PC-9 (cell line): ENCODE results near the gene RHOT1. TPM values are rescaled to one million over a fixed set of nuclear protein-coding genes. Genes with fewer than 3 reads are reported as not detected.

ENCODE experiments used
- BruUV-seq: library from RNA; stranded (reverse); fragments of 400-500 nt; replicated peaks from 2 replicates; lab custom pipeline; 2021; lab: Mats Ljungman, UMichigan
- CTCF ChIA-PET: fragments of 300-600 bp; sonication (Branson Sonifier 250); formaldehyde crosslinking; loops from one replicate; lab custom pipeline; 2022; ENCODE audit warnings: antibody characterized with exemption; lab: Charles Lee
- POLR2A ChIA-PET: fragments of 300-600 bp; sonication (Branson Sonifier 250); formaldehyde crosslinking; loops from one replicate; lab custom pipeline; 2022; ENCODE audit warnings: antibody characterized with exemption; ENCODE audit not compliant: unreplicated experiment; lab: Charles Lee
- DNase-seq, 2 experiments: peaks; one replicate each; pipeline versions ENCODE4 v3.0.0 to v3.0.0-alpha.2; 2015 to 2022; ENCODE audit warnings: mixed read lengths in 1 of 2
- H2AFZ ChIP-seq: fragments of 200-600 bp; sonication (generic); 2 replicates; pipeline ENCODE4 v1.8.1; 2017; ENCODE audit warnings: antibody characterized with exemption
- H3F3A ChIP-seq: fragments of 200-600 bp; sonication (generic); 2 replicates; pipeline ENCODE4 v1.8.1; 2017; ENCODE audit warnings: antibody characterized with exemption, mild to moderate bottlenecking, low read depth; ENCODE audit not compliant: insufficient read depth
- H3K27ac ChIP-seq: fragments of 200-600 bp; sonication (generic); 2 replicates; pipeline ENCODE4 v1.6.1; 2016; ENCODE audit warnings: mixed run types
- H3K27me3 ChIP-seq: fragments of 200-600 bp; sonication (generic); 2 replicates; pipeline ENCODE4 v1.6.1; 2016; ENCODE audit warnings: low read depth, mixed run types; ENCODE audit not compliant: insufficient read depth
- H3K36me3 ChIP-seq: fragments of 200-600 bp; sonication (generic); 2 replicates; pipeline ENCODE4 v1.6.1; 2016; ENCODE audit warnings: low read depth, mixed run types
- H3K4me1 ChIP-seq: fragments of 200-600 bp; sonication (generic); replicated peaks from 2 replicates; pipeline ENCODE4 v1.6.1; 2016; ENCODE audit warnings: mixed run types; ENCODE audit not compliant: insufficient read depth
- H3K4me2 ChIP-seq: fragments of 200-600 bp; sonication (generic); 2 replicates; pipeline ENCODE4 v1.6.1; 2017; ENCODE audit warnings: mixed run types
- H3K4me3 ChIP-seq: fragments of 200-600 bp; sonication (generic); 2 replicates; pipeline ENCODE4 v1.6.1; 2016; ENCODE audit warnings: mixed run types
- H3K79me2 ChIP-seq: fragments of 200-600 bp; sonication (generic); 2 replicates; pipeline ENCODE4 v1.6.1; 2017; ENCODE audit warnings: low read depth, mixed run types
- H3K9me2 ChIP-seq: fragments of 200-600 bp; sonication (generic); 2 replicates; pipeline ENCODE4 v1.8.1; 2017; ENCODE audit warnings: mild to moderate bottlenecking; ENCODE audit not compliant: insufficient read depth
- H3K9me3 ChIP-seq: fragments of 200-600 bp; sonication (generic); 2 replicates; pipeline ENCODE4 v1.8.1; 2016; ENCODE audit warnings: low read depth; ENCODE audit not compliant: insufficient read depth
- H4K20me1 ChIP-seq: fragments of 200-600 bp; sonication (generic); 2 replicates; pipeline ENCODE4 v1.8.1; 2017; ENCODE audit not compliant: insufficient read depth
- EZH2 ChIP-seq: fragments of 200-600 bp; sonication (generic); IDR thresholded peaks from 2 replicates; pipeline ENCODE4 v1.8.0; 2017; ENCODE audit warnings: antibody characterized with exemption, low read depth
- intact Hi-C: fragments of 100-400 bp; cut with micrococcal nuclease; formaldehyde crosslinking; loops from one replicate; pipeline ENCODE4 v1.10.0; 2022; ENCODE audit not compliant: unreplicated experiment
- total RNA-seq: library from RNA; stranded (reverse); gene quantifications from 2 replicates; pipeline ENCODE4 v1.2.3, GENCODE V29; 2021
- TF ChIP-seq, protein P1 (sequence below): fragments of 200-600 bp; sonication (generic); conservative IDR thresholded peaks from 2 replicates; pipeline ENCODE4 v1.6.1; 2017; ENCODE audit warnings: mixed run types, antibody characterized with exemption, mild to moderate bottlenecking, moderate library complexity

RHOT1 gene
- total RNA-seq, 1 experiment from 2014 or later, result 28.3 TPM

DNA sequence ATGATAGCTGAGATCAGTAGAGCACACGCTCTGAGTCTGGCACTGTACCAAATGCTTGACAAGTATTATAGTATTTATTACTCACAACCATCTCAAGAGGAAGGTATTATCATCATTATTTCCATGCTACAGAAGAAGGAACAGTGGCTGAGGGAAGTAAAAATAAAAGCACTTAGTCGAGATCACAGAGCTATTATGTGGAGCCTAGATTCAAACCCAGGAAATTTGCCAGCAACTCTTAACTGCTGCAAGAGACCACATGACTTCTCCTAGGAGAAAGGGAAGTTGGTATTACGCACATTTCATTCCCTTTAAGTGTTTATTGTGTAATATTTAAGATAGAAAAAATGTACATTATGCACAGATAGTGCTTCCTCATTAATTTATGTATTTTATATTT lies 1.0 kb upstream of the RHOT1 start:
- DNase-seq, result peak in 1 of 2 experiments; percentile 48
- Histone ChIP-seq H3K4me3 (peak overlapping the region; percentile 98), H3K9me3 (no peaks in the 10 kb centered on the region), H3K9me2 (no peaks in the 10 kb centered on the region), H3K27ac (peak overlapping the region; percentile 54), H3K4me2 (peak overlapping the region; percentile 91), H2AFZ (peak overlapping the region; percentile 88), H3F3A (peaks cover 37% of the 10 kb centered on the region), H3K36me3 (no peaks in the 10 kb centered on the region), H4K20me1 (no peaks in the 10 kb centered on the region; the same call in 1 of the 2 replicates), H3K27me3 (no peaks in the 10 kb centered on the region), H3K79me2 (peaks cover 33% of the 10 kb centered on the region), H3K4me1 (peaks cover 10% of the 10 kb centered on the region; the same call in 1 of the 2 replicates)
- CTCF ChIA-PET, result interaction anchor here (0.6 to 0.7 kb wide), 2 partner anchors 791 to 1804 kb away, joined by 3 to 4 read pairs; no protein-coding TSS in a partner anchor
- POLR2A ChIA-PET, result no interaction called here
- intact Hi-C loops, result no loop called here
- no TSS peak for BruUV-seq
- TF ChIP-seq, protein P1, sequence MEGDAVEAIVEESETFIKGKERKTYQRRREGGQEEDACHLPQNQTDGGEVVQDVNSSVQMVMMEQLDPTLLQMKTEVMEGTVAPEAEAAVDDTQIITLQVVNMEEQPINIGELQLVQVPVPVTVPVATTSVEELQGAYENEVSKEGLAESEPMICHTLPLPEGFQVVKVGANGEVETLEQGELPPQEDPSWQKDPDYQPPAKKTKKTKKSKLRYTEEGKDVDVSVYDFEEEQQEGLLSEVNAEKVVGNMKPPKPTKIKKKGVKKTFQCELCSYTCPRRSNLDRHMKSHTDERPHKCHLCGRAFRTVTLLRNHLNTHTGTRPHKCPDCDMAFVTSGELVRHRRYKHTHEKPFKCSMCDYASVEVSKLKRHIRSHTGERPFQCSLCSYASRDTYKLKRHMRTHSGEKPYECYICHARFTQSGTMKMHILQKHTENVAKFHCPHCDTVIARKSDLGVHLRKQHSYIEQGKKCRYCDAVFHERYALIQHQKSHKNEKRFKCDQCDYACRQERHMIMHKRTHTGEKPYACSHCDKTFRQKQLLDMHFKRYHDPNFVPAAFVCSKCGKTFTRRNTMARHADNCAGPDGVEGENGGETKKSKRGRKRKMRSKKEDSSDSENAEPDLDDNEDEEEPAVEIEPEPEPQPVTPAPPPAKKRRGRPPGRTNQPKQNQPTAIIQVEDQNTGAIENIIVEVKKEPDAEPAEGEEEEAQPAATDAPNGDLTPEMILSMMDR, result no peak
- no peak for TF ChIP-seq EZH2

DNA sequence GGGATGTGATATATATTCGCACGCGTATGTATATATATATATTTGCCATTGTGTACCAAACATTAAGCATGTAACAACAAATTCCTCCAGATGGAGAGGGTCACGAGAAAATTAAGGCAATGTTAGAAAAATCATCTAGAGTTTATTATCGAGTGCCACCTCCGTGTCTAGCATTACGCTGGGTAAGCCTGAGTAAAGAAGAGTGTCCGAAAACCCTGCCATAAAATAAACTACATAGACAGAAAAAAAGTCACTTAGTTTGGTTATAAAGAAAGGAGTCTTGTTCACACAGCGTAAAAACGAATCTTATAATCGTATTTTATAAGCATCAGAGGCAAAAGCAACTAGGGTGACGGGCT lies 644 bp upstream of the RHOT1 start:
- TF ChIP-seq, protein P1, result no peak
- no peak for TF ChIP-seq EZH2
- peak overlapping the region; percentile 98 for H3K4me3 ChIP-seq
- no peak for DNase-seq
- peak overlapping the region; percentile 88 for H2AFZ ChIP-seq
- H3K79me2 ChIP-seq, result peaks cover 33% of the 10 kb centered on the region
- H3K4me2 ChIP-seq, result peak overlapping the region; percentile 91
- H4K20me1 ChIP-seq, result no peaks in the 10 kb centered on the region; the same call in 1 of the 2 replicates
- peak overlapping the region; percentile 54 for H3K27ac ChIP-seq
- intact Hi-C loops, result loop anchor here (2.0 kb wide), 1 partner anchor 135 kb away; the partner anchor contains the start of gene LRRC37B
- H3K27me3 ChIP-seq, result no peaks in the 10 kb centered on the region
- ChIA-PET POLR2A (interaction anchor here (0.6 kb wide), 1 partner anchor 80 kb away, joined by 5 read pairs; no protein-coding TSS in a partner anchor), CTCF (interaction anchor here (0.6 kb wide), 2 partner anchors 1094 to 1805 kb away, joined by 3 to 5 read pairs; no protein-coding TSS in a partner anchor)
- peaks cover 37% of the 10 kb centered on the region for H3F3A ChIP-seq
- no peaks in the 10 kb centered on the region for H3K9me3 ChIP-seq
- H3K4me1 ChIP-seq, result peaks cover 10% of the 10 kb centered on the region; the same call in 1 of the 2 replicates
- H3K36me3 ChIP-seq, result no peaks in the 10 kb centered on the region
- BruUV-seq, result no TSS peak
- H3K9me2 ChIP-seq, result no peaks in the 10 kb centered on the region

DNA sequence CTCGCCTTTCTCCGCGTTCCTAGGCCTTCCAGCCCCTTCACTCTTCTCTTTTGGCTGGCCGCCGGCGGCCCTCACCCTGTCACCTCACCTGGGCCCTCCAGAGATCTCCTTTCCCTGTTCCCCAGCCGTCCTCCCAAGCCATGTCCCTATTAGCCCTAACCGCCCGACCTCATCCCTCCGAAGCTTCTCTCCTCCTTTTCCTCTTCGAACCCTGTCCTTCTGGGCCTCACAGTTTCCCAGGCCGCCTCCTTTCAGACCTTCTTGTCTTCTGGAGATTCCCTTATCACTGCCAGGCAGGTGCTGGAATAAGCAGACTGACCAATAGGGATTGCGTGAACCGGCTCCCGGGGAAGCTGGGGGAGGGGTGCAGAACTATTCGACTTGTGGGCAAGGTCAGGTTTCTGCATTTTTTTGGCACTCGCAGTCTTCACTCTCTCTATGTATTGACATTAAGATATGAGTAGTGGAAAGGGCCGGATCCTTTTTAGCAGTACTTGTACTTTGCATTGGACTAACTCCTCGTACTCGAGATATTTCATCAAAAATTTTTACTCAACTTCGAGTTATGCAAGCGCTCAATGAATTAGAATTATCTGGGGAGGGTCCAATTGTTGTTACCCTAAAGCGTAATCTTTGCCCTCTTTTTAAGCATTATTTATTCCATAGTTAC lies 690 bp downstream of the RHOT1 start:
- Histone ChIP-seq H3K9me3 (no peaks in the 10 kb centered on the region), H4K20me1 (no peaks in the 10 kb centered on the region; the same call in 1 of the 2 replicates), H3K4me3 (peak overlapping the region; percentile 98), H3K9me2 (no peaks in the 10 kb centered on the region), H3K36me3 (no peaks in the 10 kb centered on the region), H3K79me2 (peaks cover 33% of the 10 kb centered on the region), H3F3A (peaks cover 37% of the 10 kb centered on the region), H3K27ac (peak overlapping the region; percentile 78), H3K27me3 (no peaks in the 10 kb centered on the region), H3K4me1 (peaks cover 10% of the 10 kb centered on the region; the same call in 1 of the 2 replicates), H3K4me2 (peak overlapping the region; percentile 91), H2AFZ (peak overlapping the region; percentile 99)
- TF ChIP-seq EZH2, result no peak
- TF ChIP-seq, protein P1, result no peak
- BruUV-seq, result no TSS peak
- ChIA-PET CTCF (interaction anchor here (0.6 kb wide), 1 partner anchor 242 kb away, joined by 6 read pairs; the partner anchor contains the start of gene UTP6), POLR2A (no interaction called here)
- intact Hi-C loops, result loop anchor here (2.0 kb wide), 1 partner anchor 136 kb away; the partner anchor contains the start of gene LRRC37B
- DNase-seq, result peak; percentile 73 to 81
